HEK293T (cell line): ENCODE measurements around the gene ZNF445.

ENCODE experiments used
- ELF4 ChIP-seq: fragments of 450-650 bp; IDR thresholded peaks from 2 replicates; pipeline ENCODE4 v1.6.1; 2017; ENCODE audit warnings: antibody characterized with exemption
- FOXK2 ChIP-seq: fragments of 450-650 bp; IDR thresholded peaks from 2 replicates; pipeline ENCODE4 v1.6.1; 2016; ENCODE audit warnings: mild to moderate bottlenecking
- FOXM1 ChIP-seq: fragments of 450-650 bp; IDR thresholded peaks from 2 replicates; pipeline ENCODE4 v1.6.1; 2017; ENCODE audit warnings: mild to moderate bottlenecking, borderline replicate concordance
- L3MBTL2 ChIP-seq: fragments of 450-650 bp; conservative IDR thresholded peaks from 2 replicates; pipeline ENCODE4 v1.6.1; 2016; ENCODE audit warnings: mild to moderate bottlenecking
- LEF1 ChIP-seq: fragments of 450-650 bp; IDR thresholded peaks from 2 replicates; pipeline ENCODE4 v1.6.1; 2017; ENCODE audit warnings: mild to moderate bottlenecking, borderline replicate concordance
- SUZ12 ChIP-seq: fragments of 450-650 bp; IDR thresholded peaks from 2 replicates; pipeline ENCODE4 v1.6.1; 2016; ENCODE audit warnings: mild to moderate bottlenecking
- TARDBP ChIP-seq: fragments of 450-650 bp; IDR thresholded peaks from 2 replicates; pipeline ENCODE4 v1.6.1; 2016
- ZNF384 ChIP-seq: fragments of 450-650 bp; IDR thresholded peaks from 2 replicates; pipeline ENCODE4 v1.6.1; 2016

- TF ChIP-seq SUZ12 (no peak), ZNF384 (no peak), FOXM1 (no peak), TARDBP (no peak), FOXK2 (no peak), L3MBTL2 (no peak), ELF4 (no peak), LEF1 (no peak)
Observed at GRCh38 chr3:44442596-44443309, 34.7 kb downstream of the ZNF445 start.
